GM21529 (cell line): ENCODE results near the gene CMIP.

Experiments
- ATAC-seq: cut with Tn5 transposase; IDR thresholded peaks from one replicate; pipeline ENCODE4 v1.9.1; 2021; ENCODE audit not compliant: unreplicated experiment

Gene CMIP

DNA sequence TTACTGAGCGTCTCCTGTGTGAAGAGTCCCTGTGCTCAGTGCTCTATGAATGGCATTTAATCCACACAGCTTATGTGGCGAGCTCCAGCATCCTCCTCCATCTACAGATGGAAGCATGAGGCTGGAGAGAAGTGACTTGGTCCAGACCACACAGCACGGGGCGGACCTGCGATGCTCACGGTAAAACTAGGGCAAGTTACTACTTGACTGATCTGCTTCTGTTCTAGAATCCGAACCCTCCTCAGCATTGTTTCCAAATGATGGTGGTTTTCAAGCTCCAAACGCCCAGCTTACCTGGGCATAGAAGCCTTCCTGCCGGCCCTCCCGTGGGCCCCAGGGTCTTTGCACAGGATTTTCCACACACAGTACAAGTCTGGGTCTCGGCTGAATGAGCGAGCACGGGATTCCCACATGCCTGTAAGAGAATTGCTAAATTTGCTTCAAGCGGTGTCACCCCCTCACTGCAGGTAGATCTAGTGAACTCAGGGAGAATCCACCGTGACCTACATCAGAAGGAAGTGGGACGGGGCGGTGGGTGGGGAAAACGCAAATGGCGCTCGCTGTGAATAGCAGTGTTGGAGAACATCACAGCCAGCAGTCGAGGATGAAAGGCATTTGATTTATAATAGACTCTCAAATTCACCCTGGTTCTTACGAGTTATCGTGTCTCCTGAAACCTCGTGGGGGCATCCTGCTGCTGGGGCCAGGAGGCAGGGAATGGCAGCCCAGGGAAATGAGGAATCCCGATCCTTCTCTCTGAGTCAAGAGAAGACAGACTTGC lies 101.1 kb downstream of the CMIP start:
- ATAC-seq: no peak

DNA sequence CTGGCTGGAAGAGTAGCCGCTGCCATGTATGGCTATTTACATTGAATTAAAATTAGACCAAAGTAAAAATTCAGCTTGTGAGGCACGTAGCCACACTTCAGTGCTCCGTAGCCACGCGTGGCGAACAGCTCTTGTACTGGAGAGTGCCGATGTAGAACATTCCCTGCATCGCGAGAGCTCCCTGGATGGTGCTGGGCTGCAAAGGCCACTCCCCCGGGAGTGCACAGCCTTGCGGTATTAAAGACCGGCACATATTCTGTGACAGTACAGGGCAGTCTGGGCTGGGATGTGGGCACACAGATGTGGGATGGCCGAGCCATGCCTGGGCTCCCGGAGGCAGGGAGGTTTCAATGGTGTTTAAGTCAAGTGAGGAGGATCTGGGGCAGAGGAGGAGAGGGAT lies 102.2 kb downstream of the CMIP start:
- no peak for ATAC-seq

DNA sequence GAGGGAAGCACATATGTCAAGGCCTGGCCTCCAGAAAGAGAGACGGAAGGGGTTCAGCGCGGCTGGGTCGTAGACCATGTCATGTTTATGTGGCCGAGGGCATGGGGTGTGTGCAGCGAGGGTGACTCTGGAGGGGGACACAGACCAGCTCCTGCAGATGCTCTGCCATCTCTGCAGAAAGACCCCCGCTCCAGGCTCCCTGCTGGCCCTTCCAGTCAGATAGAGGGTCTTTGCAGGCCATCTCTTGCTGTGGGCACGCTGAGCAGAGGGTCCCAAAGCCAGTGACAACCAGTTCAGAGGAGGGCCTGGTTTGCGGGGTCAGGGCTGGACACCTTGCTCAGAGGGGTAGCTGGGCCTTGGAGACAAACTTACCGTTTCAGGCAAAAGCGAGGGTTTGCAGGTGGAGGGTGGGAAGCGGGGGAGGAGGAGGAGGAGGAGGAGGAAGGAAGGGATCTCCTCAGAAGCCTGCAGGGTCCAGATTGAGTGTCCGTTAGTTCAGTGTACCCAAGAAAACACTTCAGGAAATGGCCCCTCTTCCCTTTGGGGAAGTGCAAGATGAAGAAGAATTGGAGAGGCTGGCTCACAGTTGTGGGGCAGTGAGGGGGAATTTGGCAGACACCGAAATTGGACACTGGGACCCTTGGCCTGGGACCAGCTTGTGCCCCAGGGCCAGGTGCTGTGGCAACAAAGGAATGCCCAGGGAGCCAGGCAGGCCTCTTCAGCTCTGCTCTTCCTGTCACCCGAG lies 102.8 kb downstream of the CMIP start:
- no peak for ATAC-seq

DNA sequence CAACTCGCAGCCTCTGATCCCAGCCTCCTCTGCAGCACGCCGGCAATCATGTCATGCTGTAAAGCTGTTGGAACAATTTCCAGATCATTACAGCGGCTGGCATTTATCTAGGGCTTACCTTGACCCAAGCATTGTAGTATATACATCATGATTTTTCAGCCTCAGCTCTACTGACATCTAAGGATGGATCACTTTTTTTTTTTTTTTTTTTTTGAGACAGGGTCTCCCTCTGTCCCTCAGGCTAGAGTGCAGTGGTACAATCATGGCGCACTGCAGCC lies 103.3 kb downstream of the CMIP start:
- ATAC-seq: no peak

- ATAC-seq: no peak
Measured at GRCh38 chr16:81548551-81548875, 103.9 kb downstream of the CMIP start.

GRCh38 chr16:81548876-81549546 lies 104.4 kb downstream of the CMIP start:
- no peak for ATAC-seq

- ATAC-seq: no peak
Measured at GRCh38 chr16:81549547-81550431, 105.2 kb downstream of the CMIP start.

GRCh38 chr16:81550432-81550808 lies 105.8 kb downstream of the CMIP start:
- no peak for ATAC-seq

GRCh38 chr16:81551151-81551808 lies 106.7 kb downstream of the CMIP start:
- no peak for ATAC-seq

DNA sequence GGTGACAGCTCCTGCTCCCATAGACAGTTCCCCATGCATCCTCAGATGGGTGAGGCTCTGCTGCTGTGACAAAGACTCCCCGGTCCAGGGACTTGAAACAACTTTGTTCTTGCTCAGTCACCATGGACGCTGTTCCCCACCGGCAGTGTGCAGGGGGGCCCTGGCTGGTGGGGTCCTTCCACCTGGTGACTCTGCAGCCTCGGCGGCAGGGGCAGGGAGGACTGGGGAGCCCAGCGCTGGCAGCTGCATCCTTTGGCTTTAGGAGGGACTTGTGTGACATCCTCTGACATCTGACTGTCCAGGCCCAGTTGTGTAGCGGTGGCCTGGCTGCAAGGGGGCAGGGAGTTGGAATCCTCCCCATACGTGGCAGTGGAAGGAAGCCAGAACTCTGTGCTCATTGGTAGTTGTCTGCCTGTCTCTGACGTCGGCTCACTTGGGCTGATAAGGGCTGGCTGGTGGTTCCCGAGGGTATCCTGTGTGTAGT lies 107.3 kb downstream of the CMIP start:
- ATAC-seq: no peak

GRCh38 chr16:81552743-81553079 lies 108.1 kb downstream of the CMIP start:
- ATAC-seq: no peak

GRCh38 chr16:81553080-81553813 lies 108.6 kb downstream of the CMIP start:
- ATAC-seq: no peak

GRCh38 chr16:81553814-81554675 lies 109.4 kb downstream of the CMIP start:
- no peak for ATAC-seq

- no peak for ATAC-seq
Measured at GRCh38 chr16:81554979-81555378, 110.4 kb downstream of the CMIP start.

DNA sequence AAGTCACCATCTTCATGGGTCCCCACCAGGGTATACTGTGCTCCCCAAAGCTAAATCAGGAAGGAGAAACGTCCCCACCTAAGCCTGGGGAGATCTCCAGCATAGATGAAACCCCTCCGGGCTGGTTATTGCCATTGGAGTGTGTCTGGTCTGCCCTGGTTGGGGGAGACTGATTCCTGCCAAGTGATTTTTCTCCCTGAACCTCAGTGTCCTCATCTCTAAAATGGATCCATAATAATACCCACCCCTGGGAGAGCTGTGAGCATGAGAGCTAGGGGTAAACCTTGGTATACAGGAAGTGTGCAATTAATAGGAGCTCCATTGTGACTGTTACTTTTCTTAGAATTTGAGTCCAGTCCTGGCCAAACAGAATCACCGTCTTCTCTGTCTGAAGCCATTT lies 111.1 kb downstream of the CMIP start:
- no peak for ATAC-seq

DNA sequence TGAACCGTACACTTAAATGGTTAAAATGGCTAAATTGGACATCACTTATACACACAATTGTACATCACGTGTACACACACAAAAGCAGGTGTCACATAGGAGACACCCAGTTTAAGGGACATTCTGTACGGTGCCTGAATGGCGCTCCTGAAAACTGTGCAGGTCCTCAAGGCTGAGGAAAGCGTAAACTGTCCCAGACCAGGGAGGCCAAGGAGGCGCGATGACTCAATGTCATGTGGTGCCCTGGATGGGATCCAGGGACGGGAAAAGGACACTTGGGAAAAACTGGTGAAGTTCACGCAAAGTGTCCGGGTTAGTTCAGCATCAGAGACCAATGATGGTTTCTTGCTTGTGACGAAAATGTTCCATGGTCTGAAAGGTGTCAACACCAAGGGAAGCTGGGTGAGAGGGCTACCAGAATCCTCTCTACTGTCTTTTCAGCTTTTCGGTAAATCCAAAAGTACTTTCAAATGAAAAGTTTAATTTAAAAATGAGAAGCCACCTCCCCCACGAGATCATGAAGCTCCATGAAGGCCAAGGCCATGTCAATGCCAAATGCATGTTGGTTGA lies 112.2 kb downstream of the CMIP start:
- no peak for ATAC-seq

- no peak for ATAC-seq
Measured at GRCh38 chr16:81558077-81558443, 113.5 kb downstream of the CMIP start.

DNA sequence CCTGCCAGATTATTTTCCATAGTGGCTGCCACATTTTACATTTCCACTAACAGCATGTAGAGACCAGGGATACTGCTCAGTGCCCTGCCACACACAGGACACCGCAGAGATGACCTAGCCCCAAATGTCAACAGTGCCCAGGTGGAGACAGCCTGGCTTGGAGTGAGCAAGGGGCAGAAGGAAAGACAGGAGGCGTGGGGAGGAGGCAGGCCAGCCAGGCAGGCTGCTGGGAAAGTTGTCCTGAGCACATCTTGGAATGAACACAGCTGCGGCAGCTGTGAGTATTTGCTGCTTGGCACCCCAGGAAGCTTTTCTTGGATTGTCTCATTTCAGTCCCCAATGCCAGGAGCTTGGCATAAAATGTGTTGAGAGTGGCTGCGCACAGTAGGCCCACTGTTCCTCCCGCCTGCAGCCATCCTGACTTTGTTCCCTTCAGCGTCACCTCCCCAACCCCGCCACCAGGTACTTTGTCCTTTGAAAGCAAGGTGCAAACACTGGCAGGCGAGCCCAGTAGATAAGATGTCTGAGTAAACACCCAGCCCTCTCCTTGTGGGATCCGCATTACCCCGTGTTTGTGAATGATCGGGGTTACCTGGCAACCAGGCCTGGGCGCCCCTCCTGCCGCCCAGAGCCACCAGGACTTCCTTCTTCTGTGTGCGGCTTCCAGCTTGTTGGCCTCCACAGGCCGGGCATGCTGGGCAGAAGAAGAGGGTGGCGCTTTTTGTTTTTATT lies 114.0 kb downstream of the CMIP start:
- no peak for ATAC-seq
